Measurements from ENCODE around the gene NEDD4L.
A peak's percentile ranks its signal among the peaks of the same experiment; 100 is the strongest.

NEDD4L gene

GRCh38 chr18:58118536-58118935 is 74.5 kb downstream of the NEDD4L start:
- H3K27ac ChIP-seq (replicated peaks; ENCODE audit: low read length), result no peak overlapping the region

GRCh38 chr18:58119819-58120218 is 75.8 kb downstream of the NEDD4L start:
- no peak overlapping the region for H3K4ac ChIP-seq (ENCODE audit: low read length)
- H3K9ac ChIP-seq (ENCODE audit: low read depth, low read length, poor library complexity), result no peak overlapping the region
- no peak overlapping the region for H3K18ac ChIP-seq (ENCODE audit: low read length)
- peaks cover 8 to 11% of the 10 kb centered on the region in 2 donors for H3K4me1 ChIP-seq (ENCODE audit: control insufficient read depth in 2 of 2, insufficient read depth in 1 of 2, low read depth in 1 of 2, low read length in 2 of 2)
- WGBS, 2 donors (ENCODE audit: extremely low coverage in 2 of 2, insufficient read length in 2 of 2, insufficient replicate concordance in 1 of 2), result no CpG with 5 or more reads among the region's 9 CpGs
- H2BK120ac ChIP-seq (ENCODE audit: low read depth, low read length), result no peak overlapping the region
- no peak for DNase-seq (ENCODE audit: low spot score)
- no peak overlapping the region for H2BK12ac ChIP-seq (ENCODE audit: low read length)
- H2AK5ac ChIP-seq (ENCODE audit: low read depth, low read length), result no peak overlapping the region
- H3K79me1 ChIP-seq (ENCODE audit: low read depth, low read length), result no peaks in the 10 kb centered on the region
- H2BK15ac ChIP-seq (ENCODE audit: low read length), result no peak overlapping the region
- H4K8ac ChIP-seq (ENCODE audit: low read depth, low read length), result no peak overlapping the region
- H3K27ac ChIP-seq (replicated peaks; ENCODE audit: low read length), result no peak overlapping the region
- no peaks in the 10 kb centered on the region for H3K36me3 ChIP-seq (replicated peaks in 1 of 2; ENCODE audit: control insufficient read depth in 2 of 2, insufficient read depth in 2 of 2, low read length in 2 of 2)
- H3K9me3 ChIP-seq (replicated peaks in 1 of 2; ENCODE audit: control insufficient read depth in 2 of 2, insufficient read depth in 1 of 2, low read depth in 1 of 2, low read length in 2 of 2), result no peaks in the 10 kb centered on the region
- H2BK5ac ChIP-seq (ENCODE audit: low read length), result peak overlapping the region; percentile 12
- H3K14ac ChIP-seq (ENCODE audit: low read length), result no peak overlapping the region
- no peaks in the 10 kb centered on the region for H3K27me3 ChIP-seq (ENCODE audit: control insufficient read depth in 3 of 3, insufficient read depth in 3 of 3, low read depth in 1 of 3, low read length in 3 of 3)
- no peak overlapping the region for H4K91ac ChIP-seq (ENCODE audit: low read depth, low read length, poor library complexity)
- no peak overlapping the region for H3K23ac ChIP-seq (ENCODE audit: low read depth, low read length, poor library complexity)
- no peak overlapping the region for H3K4me2 ChIP-seq (ENCODE audit: insufficient read depth, low read length, poor library complexity, severe bottlenecking)
- no peak overlapping the region for H2AFZ ChIP-seq (ENCODE audit: low read length)
- H3K4me3 ChIP-seq (ENCODE audit: low read length in 2 of 2), result no peak overlapping the region

More at GRCh38 chr18:58118536-58118935, 74.5 kb downstream of the NEDD4L start:
- Histone ChIP-seq H3K4me2 (ENCODE audit: insufficient read depth, low read length, poor library complexity, severe bottlenecking) (no peak overlapping the region), H4K91ac (ENCODE audit: low read depth, low read length, poor library complexity) (no peak overlapping the region), H2BK12ac (ENCODE audit: low read length) (no peak overlapping the region), H3K9ac (ENCODE audit: low read depth, low read length, poor library complexity) (no peak overlapping the region), H2AFZ (ENCODE audit: low read length) (no peak overlapping the region), H2AK5ac (ENCODE audit: low read depth, low read length) (no peak overlapping the region), H2BK5ac (ENCODE audit: low read length) (no peak overlapping the region), H3K27me3 (ENCODE audit: control insufficient read depth in 3 of 3, insufficient read depth in 3 of 3, low read depth in 1 of 3, low read length in 3 of 3) (no peaks in the 10 kb centered on the region), H3K4ac (ENCODE audit: low read length) (no peak overlapping the region), H3K18ac (ENCODE audit: low read length) (peak overlapping the region; percentile 74), H2BK15ac (ENCODE audit: low read length) (no peak overlapping the region), H3K36me3 (replicated peaks in 1 of 2; ENCODE audit: control insufficient read depth in 2 of 2, insufficient read depth in 2 of 2, low read length in 2 of 2) (no peaks in the 10 kb centered on the region), H3K23ac (ENCODE audit: low read depth, low read length, poor library complexity) (no peak overlapping the region), H4K8ac (ENCODE audit: low read depth, low read length) (no peak overlapping the region), H3K9me3 (replicated peaks in 1 of 2; ENCODE audit: control insufficient read depth in 2 of 2, insufficient read depth in 1 of 2, low read depth in 1 of 2, low read length in 2 of 2) (no peaks in the 10 kb centered on the region), H3K14ac (ENCODE audit: low read length) (no peak overlapping the region), H3K4me3 (ENCODE audit: low read length in 2 of 2) (no peak overlapping the region), H3K79me1 (ENCODE audit: low read depth, low read length) (no peaks in the 10 kb centered on the region), H2BK120ac (ENCODE audit: low read depth, low read length) (no peak overlapping the region), H3K4me1 (ENCODE audit: control insufficient read depth in 2 of 2, insufficient read depth in 1 of 2, low read depth in 1 of 2, low read length in 2 of 2) (peaks cover 11 to 12% of the 10 kb centered on the region in 2 donors)
- DNase-seq (ENCODE audit: low spot score), result no peak
- no CpG with 5 or more reads among the region's 6 CpGs for WGBS, 2 donors (ENCODE audit: extremely low coverage in 2 of 2, insufficient read length in 2 of 2, insufficient replicate concordance in 1 of 2)

GRCh38 chr18:58124475-58124874 is 80.4 kb downstream of the NEDD4L start:
- Histone ChIP-seq H3K14ac (ENCODE audit: low read length) (no peak overlapping the region), H3K79me1 (ENCODE audit: low read depth, low read length) (peaks cover 5% of the 10 kb centered on the region), H2BK120ac (ENCODE audit: low read depth, low read length) (no peak overlapping the region), H3K4me3 (ENCODE audit: low read length in 2 of 2) (no peak overlapping the region), H4K8ac (ENCODE audit: low read depth, low read length) (no peak overlapping the region), H2BK5ac (ENCODE audit: low read length) (no peak overlapping the region), H3K9me3 (replicated peaks in 1 of 2; ENCODE audit: control insufficient read depth in 2 of 2, insufficient read depth in 1 of 2, low read depth in 1 of 2, low read length in 2 of 2) (peaks cover 0 to 2% of the 10 kb centered on the region in 2 donors), H3K4me1 (ENCODE audit: control insufficient read depth in 2 of 2, insufficient read depth in 1 of 2, low read depth in 1 of 2, low read length in 2 of 2) (no peaks in the 10 kb centered on the region), H3K9ac (ENCODE audit: low read depth, low read length, poor library complexity) (no peak overlapping the region), H2BK15ac (ENCODE audit: low read length) (no peak overlapping the region), H3K27ac (replicated peaks; ENCODE audit: low read length) (no peak overlapping the region), H3K4me2 (ENCODE audit: insufficient read depth, low read length, poor library complexity, severe bottlenecking) (no peak overlapping the region), H3K36me3 (replicated peaks in 1 of 2; ENCODE audit: control insufficient read depth in 2 of 2, insufficient read depth in 2 of 2, low read length in 2 of 2) (no peaks in the 10 kb centered on the region), H2AK5ac (ENCODE audit: low read depth, low read length) (no peak overlapping the region), H4K91ac (ENCODE audit: low read depth, low read length, poor library complexity) (no peak overlapping the region), H3K4ac (ENCODE audit: low read length) (no peak overlapping the region), H3K23ac (ENCODE audit: low read depth, low read length, poor library complexity) (no peak overlapping the region), H3K27me3 (ENCODE audit: control insufficient read depth in 3 of 3, insufficient read depth in 3 of 3, low read depth in 1 of 3, low read length in 3 of 3) (peaks cover 0 to 2% (median 0%) of the 10 kb centered on the region in 3 experiments), H2BK12ac (ENCODE audit: low read length) (no peak overlapping the region), H3K18ac (ENCODE audit: low read length) (no peak overlapping the region), H2AFZ (ENCODE audit: low read length) (no peak overlapping the region)
- no CpG with 5 or more reads among the region's 3 CpGs for WGBS, 2 donors (ENCODE audit: extremely low coverage in 2 of 2, insufficient read length in 2 of 2, insufficient replicate concordance in 1 of 2)
- DNase-seq (ENCODE audit: low spot score), result no peak

- H2AK5ac ChIP-seq (ENCODE audit: low read depth, low read length), result no peak overlapping the region
- H3K27me3 ChIP-seq (ENCODE audit: control insufficient read depth in 3 of 3, insufficient read depth in 3 of 3, low read depth in 1 of 3, low read length in 3 of 3), result peaks cover 0 to 2% (median 0%) of the 10 kb centered on the region in 3 experiments
- peaks cover 7% of the 10 kb centered on the region for H3K79me1 ChIP-seq (ENCODE audit: low read depth, low read length)
- no peak overlapping the region for H2BK5ac ChIP-seq (ENCODE audit: low read length)
- no peak overlapping the region for H4K91ac ChIP-seq (ENCODE audit: low read depth, low read length, poor library complexity)
- H2BK12ac ChIP-seq (ENCODE audit: low read length), result no peak overlapping the region
- H3K27ac ChIP-seq (replicated peaks; ENCODE audit: low read length), result no peak overlapping the region
- H3K14ac ChIP-seq (ENCODE audit: low read length), result no peak overlapping the region
- H3K18ac ChIP-seq (ENCODE audit: low read length), result no peak overlapping the region
- H2BK15ac ChIP-seq (ENCODE audit: low read length), result no peak overlapping the region
- no peak for DNase-seq (ENCODE audit: low spot score)
- H3K4me3 ChIP-seq (ENCODE audit: low read length in 2 of 2), result no peak overlapping the region
- WGBS, 2 donors (ENCODE audit: extremely low coverage in 2 of 2, insufficient read length in 2 of 2, insufficient replicate concordance in 1 of 2), result no CpG with 5 or more reads among the region's 3 CpGs
- peaks cover 0 to 2% of the 10 kb centered on the region in 2 donors for H3K9me3 ChIP-seq (replicated peaks in 1 of 2; ENCODE audit: control insufficient read depth in 2 of 2, insufficient read depth in 1 of 2, low read depth in 1 of 2, low read length in 2 of 2)
- no peak overlapping the region for H3K4ac ChIP-seq (ENCODE audit: low read length)
- no peak overlapping the region for H3K4me2 ChIP-seq (ENCODE audit: insufficient read depth, low read length, poor library complexity, severe bottlenecking)
- no peak overlapping the region for H3K23ac ChIP-seq (ENCODE audit: low read depth, low read length, poor library complexity)
- H4K8ac ChIP-seq (ENCODE audit: low read depth, low read length), result no peak overlapping the region
- H2BK120ac ChIP-seq (ENCODE audit: low read depth, low read length), result no peak overlapping the region
- H3K9ac ChIP-seq (ENCODE audit: low read depth, low read length, poor library complexity), result peak overlapping the region; percentile 12
- H3K36me3 ChIP-seq (replicated peaks in 1 of 2; ENCODE audit: control insufficient read depth in 2 of 2, insufficient read depth in 2 of 2, low read length in 2 of 2), result no peaks in the 10 kb centered on the region
- no peaks in the 10 kb centered on the region for H3K4me1 ChIP-seq (ENCODE audit: control insufficient read depth in 2 of 2, insufficient read depth in 1 of 2, low read depth in 1 of 2, low read length in 2 of 2)
- H2AFZ ChIP-seq (ENCODE audit: low read length), result no peak overlapping the region
Measured at GRCh38 chr18:58125183-58125582, 81.2 kb downstream of the NEDD4L start.

Data from neuronal stem cell (in vitro differentiated cells).